ENCODE data around the gene VPS13D.

Gene VPS13D

DNA sequence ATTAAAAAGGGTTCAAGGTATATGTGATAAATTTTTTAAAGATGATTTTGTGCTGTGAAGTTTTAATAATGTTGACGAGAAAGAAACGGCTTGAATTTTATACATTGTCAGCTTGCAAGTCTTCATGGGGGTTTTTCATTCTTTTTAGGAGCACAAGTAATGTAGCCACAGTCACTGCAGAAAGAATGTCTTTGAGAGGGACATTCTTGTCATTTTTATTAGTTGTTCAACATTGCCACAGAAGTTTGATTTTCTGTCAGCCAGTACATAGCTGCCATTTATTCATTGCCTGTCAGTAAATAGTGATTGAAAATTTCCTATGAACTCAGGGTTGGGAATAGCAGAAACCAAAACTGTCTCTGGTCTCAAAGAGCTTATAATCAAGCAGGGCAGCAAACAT is 231.9 kb downstream of the VPS13D start:
- Histone ChIP-seq H3K4me3 (ENCODE audit: low read depth in 1 of 2, low read length in 2 of 2) (no peak overlapping the region), H3K79me2 (ENCODE audit: insufficient read depth, low read length) (no peaks in the 10 kb centered on the region), H3K27ac (ENCODE audit: low read length) (no peak overlapping the region), H3K4me1 (ENCODE audit: insufficient read depth, low read length) (no peaks in the 10 kb centered on the region), H4K20me1 (ENCODE audit: insufficient read depth, low read length) (no peaks in the 10 kb centered on the region), H3K27me3 (ENCODE audit: insufficient read depth, low read length, poor library complexity) (no peaks in the 10 kb centered on the region), H3K4me2 (ENCODE audit: insufficient read depth, low read length) (no peak overlapping the region), H3K36me3 (ENCODE audit: insufficient read depth, low read length) (peaks cover 44% of the 10 kb centered on the region), H3K9me3 (ENCODE audit: insufficient read depth, low read length, severe bottlenecking) (no peaks in the 10 kb centered on the region), H3K9ac (ENCODE audit: low read depth, low read length) (no peak overlapping the region), H2AFZ (ENCODE audit: low read depth, low read length) (no peak overlapping the region)
- ATAC-seq (ENCODE audit: insufficient read depth, low read depth), result no peak
- no peak for TF ChIP-seq EZH2 (IDR thresholded peaks at IDR 0.05; ENCODE audit: borderline replicate concordance, low read depth, low read length, severe bottlenecking)
- TF ChIP-seq, protein P1, sequence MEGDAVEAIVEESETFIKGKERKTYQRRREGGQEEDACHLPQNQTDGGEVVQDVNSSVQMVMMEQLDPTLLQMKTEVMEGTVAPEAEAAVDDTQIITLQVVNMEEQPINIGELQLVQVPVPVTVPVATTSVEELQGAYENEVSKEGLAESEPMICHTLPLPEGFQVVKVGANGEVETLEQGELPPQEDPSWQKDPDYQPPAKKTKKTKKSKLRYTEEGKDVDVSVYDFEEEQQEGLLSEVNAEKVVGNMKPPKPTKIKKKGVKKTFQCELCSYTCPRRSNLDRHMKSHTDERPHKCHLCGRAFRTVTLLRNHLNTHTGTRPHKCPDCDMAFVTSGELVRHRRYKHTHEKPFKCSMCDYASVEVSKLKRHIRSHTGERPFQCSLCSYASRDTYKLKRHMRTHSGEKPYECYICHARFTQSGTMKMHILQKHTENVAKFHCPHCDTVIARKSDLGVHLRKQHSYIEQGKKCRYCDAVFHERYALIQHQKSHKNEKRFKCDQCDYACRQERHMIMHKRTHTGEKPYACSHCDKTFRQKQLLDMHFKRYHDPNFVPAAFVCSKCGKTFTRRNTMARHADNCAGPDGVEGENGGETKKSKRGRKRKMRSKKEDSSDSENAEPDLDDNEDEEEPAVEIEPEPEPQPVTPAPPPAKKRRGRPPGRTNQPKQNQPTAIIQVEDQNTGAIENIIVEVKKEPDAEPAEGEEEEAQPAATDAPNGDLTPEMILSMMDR (IDR thresholded peaks at IDR 0.05; ENCODE audit: borderline replicate concordance, extremely low read depth, low read length, poor library complexity, severe bottlenecking), result no peak
- DNase-seq, result no peak

DNA sequence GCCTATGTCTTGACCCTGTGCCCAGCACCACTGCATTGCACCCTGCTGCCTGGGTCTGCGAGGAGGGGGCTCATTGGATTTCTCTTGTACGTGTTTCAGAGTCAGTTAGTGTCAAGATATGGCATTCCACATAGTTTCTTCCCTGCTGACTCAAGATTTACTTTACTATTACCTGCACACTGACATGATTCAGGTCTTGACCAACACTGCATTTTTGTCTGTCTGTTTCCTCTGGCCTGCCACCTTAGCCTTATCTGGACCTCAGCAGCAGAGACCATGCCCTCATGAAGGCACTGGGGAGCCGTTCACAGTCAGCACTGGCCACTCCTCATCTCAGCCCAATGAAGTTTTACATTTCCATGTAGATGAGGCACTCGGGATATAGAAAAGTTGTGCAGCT is 232.8 kb downstream of the VPS13D start:
- Histone ChIP-seq H3K36me3 (ENCODE audit: insufficient read depth, low read length) (peaks cover 36% of the 10 kb centered on the region), H3K27me3 (ENCODE audit: insufficient read depth, low read length, poor library complexity) (no peaks in the 10 kb centered on the region), H3K79me2 (ENCODE audit: insufficient read depth, low read length) (no peaks in the 10 kb centered on the region), H3K9ac (ENCODE audit: low read depth, low read length) (no peak overlapping the region), H2AFZ (ENCODE audit: low read depth, low read length) (no peak overlapping the region), H3K9me3 (ENCODE audit: insufficient read depth, low read length, severe bottlenecking) (no peaks in the 10 kb centered on the region), H3K4me2 (ENCODE audit: insufficient read depth, low read length) (no peak overlapping the region), H3K27ac (ENCODE audit: low read length) (no peak overlapping the region), H4K20me1 (ENCODE audit: insufficient read depth, low read length) (no peaks in the 10 kb centered on the region), H3K4me3 (ENCODE audit: low read depth in 1 of 2, low read length in 2 of 2) (no peak overlapping the region), H3K4me1 (ENCODE audit: insufficient read depth, low read length) (no peaks in the 10 kb centered on the region)
- TF ChIP-seq, protein P1 (IDR thresholded peaks at IDR 0.05; ENCODE audit: borderline replicate concordance, extremely low read depth, low read length, poor library complexity, severe bottlenecking), result no peak
- TF ChIP-seq EZH2 (IDR thresholded peaks at IDR 0.05; ENCODE audit: borderline replicate concordance, low read depth, low read length, severe bottlenecking), result no peak
- DNase-seq, result no peak
- no peak for ATAC-seq (ENCODE audit: insufficient read depth, low read depth)

DNA sequence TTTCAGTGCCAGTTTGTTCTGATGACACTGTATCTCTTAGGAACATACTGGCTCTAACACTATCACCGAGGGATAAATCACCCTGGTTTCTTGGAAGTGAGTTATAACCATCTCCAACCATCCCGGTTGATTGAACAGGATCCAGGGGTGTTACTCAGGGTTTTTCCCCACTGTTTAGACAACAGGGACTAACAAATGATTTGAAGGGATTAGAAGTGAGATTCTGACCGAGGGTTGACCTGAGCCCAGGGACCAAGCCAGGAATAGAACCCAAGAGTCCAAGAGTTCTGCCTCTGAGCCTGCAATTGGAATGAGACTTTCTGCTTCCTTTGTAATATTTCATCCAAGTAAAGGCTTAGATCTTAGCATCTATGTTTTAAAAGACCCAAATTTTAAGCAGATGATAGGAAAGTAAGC is 234.2 kb downstream of the VPS13D start:
- Histone ChIP-seq H2AFZ (ENCODE audit: low read depth, low read length) (no peak overlapping the region), H3K79me2 (ENCODE audit: insufficient read depth, low read length) (no peaks in the 10 kb centered on the region), H3K27me3 (ENCODE audit: insufficient read depth, low read length, poor library complexity) (no peaks in the 10 kb centered on the region), H3K4me2 (ENCODE audit: insufficient read depth, low read length) (no peak overlapping the region), H4K20me1 (ENCODE audit: insufficient read depth, low read length) (no peaks in the 10 kb centered on the region), H3K9me3 (ENCODE audit: insufficient read depth, low read length, severe bottlenecking) (no peaks in the 10 kb centered on the region), H3K4me3 (ENCODE audit: low read depth in 1 of 2, low read length in 2 of 2) (no peak overlapping the region), H3K9ac (ENCODE audit: low read depth, low read length) (no peak overlapping the region), H3K36me3 (ENCODE audit: insufficient read depth, low read length) (peaks cover 25% of the 10 kb centered on the region), H3K4me1 (ENCODE audit: insufficient read depth, low read length) (no peaks in the 10 kb centered on the region), H3K27ac (ENCODE audit: low read length) (no peak overlapping the region)
- DNase-seq (no peak), ATAC-seq (ENCODE audit: insufficient read depth, low read depth) (no peak)
- no peak for TF ChIP-seq EZH2 (IDR thresholded peaks at IDR 0.05; ENCODE audit: borderline replicate concordance, low read depth, low read length, severe bottlenecking)
- TF ChIP-seq, protein P1 (IDR thresholded peaks at IDR 0.05; ENCODE audit: borderline replicate concordance, extremely low read depth, low read length, poor library complexity, severe bottlenecking), result no peak

DNA sequence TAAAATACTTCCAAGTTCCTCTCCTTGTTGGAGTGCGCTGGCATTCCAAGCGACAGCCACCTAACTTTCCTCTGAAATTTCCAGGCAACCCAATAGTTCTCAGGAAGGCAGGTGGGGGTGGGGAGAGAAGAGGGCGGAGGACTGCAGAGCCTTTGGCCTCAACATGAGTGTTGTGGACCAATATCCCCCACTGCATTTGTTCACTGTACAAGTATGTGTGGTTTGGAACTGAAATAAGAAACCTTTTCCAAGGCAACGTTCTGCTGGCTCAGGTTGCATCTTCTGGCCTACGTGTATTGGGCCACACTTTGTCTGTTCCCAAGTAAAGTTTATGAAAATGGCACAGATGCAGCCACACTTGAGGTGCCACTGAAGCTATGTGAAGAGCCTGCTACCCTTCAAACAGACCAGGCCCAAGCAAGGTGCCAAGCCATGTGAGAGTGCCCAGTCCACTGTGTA is 234.8 kb downstream of the VPS13D start:
- DNase-seq (no peak), ATAC-seq (ENCODE audit: insufficient read depth, low read depth) (no peak)
- H3K9ac ChIP-seq (ENCODE audit: low read depth, low read length), result no peak overlapping the region
- TF ChIP-seq EZH2 (IDR thresholded peaks at IDR 0.05; ENCODE audit: borderline replicate concordance, low read depth, low read length, severe bottlenecking), result no peak
- TF ChIP-seq, protein P1 (IDR thresholded peaks at IDR 0.05; ENCODE audit: borderline replicate concordance, extremely low read depth, low read length, poor library complexity, severe bottlenecking), result no peak
- no peak overlapping the region for H3K4me2 ChIP-seq (ENCODE audit: insufficient read depth, low read length)
- peaks cover 4% of the 10 kb centered on the region for H3K4me1 ChIP-seq (ENCODE audit: insufficient read depth, low read length)
- H3K27me3 ChIP-seq (ENCODE audit: insufficient read depth, low read length, poor library complexity), result no peaks in the 10 kb centered on the region
- no peak overlapping the region for H2AFZ ChIP-seq (ENCODE audit: low read depth, low read length)
- no peaks in the 10 kb centered on the region for H3K9me3 ChIP-seq (ENCODE audit: insufficient read depth, low read length, severe bottlenecking)
- H3K36me3 ChIP-seq (ENCODE audit: insufficient read depth, low read length), result peaks cover 25% of the 10 kb centered on the region
- no peaks in the 10 kb centered on the region for H4K20me1 ChIP-seq (ENCODE audit: insufficient read depth, low read length)
- H3K4me3 ChIP-seq (ENCODE audit: low read depth in 1 of 2, low read length in 2 of 2), result no peak overlapping the region
- no peaks in the 10 kb centered on the region for H3K79me2 ChIP-seq (ENCODE audit: insufficient read depth, low read length)
- no peak overlapping the region for H3K27ac ChIP-seq (ENCODE audit: low read length)
